NOMO-1 (cell line): ENCODE results near the gene MAP2K5.
A peak's percentile ranks its signal among the peaks of the same experiment; 100 is the strongest.

Experiments
- DNase-seq, 2 experiments: peaks; one replicate each; lab custom pipeline; 2025; ENCODE audit not compliant: unreplicated experiment in 2 of 2; lab: John Stamatoyannopoulos, UW

The MAP2K5 gene

DNA sequence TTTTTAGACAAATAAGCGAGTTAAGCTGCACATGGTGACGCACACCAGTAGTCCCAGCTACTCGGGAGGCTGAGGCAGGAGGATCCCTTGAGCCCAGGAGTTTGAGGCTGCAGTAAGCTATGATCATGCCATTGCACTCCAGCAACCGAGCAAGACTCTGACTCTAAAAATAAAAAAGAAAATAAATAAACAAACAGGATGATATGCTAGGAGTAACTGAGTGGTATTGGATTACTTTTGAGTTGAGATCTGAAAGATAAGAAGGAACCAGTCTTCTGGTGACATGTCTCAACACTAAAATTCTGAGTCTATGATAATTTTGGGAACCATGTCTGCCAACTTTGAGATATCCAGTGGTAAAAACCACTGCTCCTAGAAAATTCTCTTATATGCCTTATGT is 173.7 kb downstream of the MAP2K5 start:
- DNase-seq = no peak

DNA sequence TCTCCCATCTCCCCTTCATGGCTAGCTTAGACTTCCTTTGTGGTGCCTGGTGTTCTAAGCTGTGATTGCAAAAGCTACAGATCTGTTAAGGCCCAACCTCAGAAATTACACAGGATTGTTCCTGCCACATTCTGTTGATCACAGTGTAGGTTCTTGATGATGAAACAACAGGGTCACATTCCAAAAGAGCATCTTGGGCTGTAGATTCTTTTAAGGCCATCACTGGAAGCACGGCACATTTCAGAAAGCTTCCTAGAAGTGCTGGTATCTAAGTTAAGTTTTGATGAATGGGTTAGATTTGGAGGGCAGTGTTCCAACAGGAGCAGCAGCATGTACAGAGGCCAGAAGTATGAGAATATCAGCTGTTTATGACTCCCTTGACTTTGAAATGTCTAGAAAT is 175.3 kb downstream of the MAP2K5 start:
- peak in 1 of 2 experiments; percentile 20 for DNase-seq

DNA sequence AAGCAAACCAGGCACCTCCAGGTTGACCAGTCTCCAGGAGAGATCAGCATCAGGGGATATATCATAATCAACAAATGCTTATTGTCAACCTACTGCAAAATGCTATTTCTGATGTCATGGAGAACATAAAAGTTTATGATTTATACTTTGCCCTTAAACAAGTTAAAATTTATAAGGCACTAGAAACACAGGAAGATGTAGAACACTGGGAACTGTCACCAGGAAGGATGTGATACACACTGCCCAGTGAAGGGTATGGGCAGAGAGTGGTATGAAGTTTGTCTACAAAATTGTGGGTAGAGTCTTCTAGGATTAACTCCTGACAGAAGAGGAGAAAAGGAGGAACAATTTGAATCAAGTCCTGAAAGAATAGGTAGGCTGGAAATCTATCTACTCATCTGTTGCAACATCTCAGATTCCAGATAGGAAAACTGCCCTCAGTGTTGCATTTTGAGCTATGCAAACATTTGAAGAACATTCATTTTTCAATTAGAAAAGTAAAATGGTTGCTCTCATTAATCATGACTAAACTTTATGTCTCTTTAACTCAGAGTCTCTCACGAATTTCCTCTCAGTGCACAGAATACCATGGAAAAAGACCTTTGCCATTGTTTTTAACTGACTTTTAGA is 176.9 kb downstream of the MAP2K5 start:
- DNase-seq = no peak

DNA sequence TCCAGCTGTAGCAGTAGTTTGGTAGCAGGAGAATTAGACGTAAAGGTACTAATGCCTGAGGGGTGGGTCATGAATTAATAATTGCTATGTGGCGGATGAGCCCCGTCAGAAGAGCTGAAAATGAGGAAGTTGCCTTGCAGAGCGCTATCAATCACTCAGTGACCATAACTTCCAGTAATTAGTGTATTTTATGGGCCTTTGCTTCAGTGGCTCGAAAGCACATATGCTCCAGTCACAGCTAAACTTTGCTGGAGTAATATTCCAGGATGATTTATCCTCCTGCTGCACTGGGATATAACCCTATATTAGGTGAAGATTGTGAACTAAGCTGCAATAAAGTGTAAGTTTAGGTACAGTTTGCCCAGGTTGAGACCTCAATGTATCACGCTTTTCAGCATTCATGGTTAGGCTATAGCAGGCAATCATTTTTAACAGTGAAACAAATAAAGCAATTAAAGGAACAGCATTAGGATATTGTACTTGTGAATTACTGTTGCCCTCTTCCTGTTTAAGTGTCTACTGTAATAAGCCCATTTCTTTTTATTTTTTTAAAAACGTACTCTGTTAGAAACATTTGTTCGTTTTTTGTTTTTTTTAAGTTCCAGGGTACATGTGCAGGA is 178.2 kb downstream of the MAP2K5 start:
- DNase-seq = peak; percentile 82 to 91

DNA sequence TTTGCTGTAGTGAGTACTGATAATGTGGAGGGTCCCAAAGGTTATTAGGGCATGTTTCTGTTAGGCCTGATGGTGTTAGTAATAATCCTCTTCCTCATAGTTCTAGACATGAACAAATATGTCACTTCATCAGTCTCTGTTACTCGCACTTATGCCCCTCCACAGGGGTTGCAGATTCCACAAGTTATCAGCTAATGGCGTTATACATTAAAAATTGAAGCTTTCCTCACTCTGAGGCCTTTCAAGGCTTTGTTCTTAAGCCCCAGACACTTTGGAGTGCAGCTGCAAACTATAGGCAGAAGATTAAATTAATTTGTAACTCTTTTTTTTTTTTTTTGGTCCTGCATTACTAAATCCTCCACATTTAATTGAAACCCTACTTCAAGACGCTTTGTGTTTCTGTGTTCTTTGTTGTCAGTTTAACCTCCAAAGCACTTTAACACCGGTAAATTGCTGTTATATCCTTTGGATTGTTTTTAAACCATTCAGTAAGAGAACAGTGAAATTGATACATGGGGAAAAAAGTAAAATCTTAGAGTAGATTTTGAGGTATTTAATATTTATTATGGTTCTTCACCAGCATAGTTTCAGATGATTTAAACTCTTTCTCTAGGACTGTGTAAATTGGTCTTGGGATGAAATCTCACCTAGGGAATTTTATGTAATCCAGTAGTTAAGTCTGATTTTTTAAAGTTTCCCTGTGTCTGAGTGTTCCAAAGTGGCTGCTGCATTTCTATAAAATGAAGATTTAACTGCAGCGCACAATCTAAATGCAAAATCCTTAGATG is 179.7 kb downstream of the MAP2K5 start:
- no peak for DNase-seq

DNA sequence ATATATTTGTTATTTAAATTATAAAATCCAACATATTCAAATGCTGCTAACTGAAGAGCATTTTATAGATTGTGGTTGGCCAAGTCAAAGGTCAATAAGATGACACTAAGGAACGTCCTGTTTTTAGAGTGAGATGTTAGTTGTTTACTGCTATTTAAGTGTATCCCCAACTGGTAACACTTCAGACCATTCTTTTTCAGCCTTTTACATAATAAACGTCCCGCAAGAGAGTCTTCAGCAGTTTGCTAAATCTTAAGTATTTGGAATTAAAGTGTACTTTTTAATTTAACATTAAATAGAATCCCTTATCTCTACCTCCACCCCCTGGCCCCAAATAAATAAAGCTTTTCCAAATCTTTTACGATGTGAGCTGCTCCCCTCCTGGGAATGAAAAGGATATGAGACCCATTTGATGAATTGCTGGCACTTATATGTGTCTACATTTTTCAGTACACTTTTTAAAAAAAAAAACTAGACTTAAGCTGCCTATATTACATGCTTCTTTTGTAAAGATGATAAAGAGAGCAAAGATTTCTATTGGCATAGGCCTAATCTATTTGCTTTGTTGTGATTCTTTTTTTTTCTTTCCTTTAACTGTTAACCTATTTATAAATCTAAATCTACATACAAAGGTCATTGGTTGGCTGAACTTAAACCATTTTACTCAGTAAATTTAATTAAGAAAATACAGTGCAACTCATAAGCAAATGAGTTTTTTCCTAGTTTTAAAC is 181.0 kb downstream of the MAP2K5 start:
- no peak for DNase-seq

DNA sequence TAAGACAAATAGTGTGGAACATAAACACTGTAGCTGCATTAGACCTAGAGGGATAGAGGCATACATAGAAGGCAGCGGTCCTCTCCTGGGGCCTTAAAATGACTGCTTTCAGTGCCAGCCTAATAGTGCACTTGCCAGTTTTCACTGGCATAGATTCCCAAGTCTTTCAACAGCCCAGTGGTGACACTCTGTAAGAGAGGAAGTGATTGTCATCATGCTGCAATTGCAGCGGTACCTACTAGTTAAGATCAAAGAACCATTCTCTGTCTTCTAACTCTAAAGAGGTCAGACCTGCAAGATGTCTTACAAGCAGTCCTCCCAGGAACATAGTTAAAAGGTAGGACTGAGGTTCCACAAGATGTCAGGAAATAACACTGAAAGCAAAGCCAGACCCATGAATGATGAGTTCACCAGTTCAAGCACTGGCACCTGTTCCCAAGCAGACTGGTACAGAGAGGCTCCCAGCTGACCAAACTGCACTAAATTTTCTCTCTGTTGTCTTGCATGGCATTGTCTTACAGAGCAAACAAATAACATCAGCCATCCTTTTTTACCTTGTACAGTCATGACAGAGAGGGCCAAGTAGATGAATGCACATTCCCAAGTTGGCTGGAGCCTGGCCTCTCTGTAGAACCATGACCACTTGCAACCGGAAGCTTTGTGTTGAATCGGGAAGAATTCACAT is 182.3 kb downstream of the MAP2K5 start:
- peak in 1 of 2 experiments; percentile 52 for DNase-seq

DNA sequence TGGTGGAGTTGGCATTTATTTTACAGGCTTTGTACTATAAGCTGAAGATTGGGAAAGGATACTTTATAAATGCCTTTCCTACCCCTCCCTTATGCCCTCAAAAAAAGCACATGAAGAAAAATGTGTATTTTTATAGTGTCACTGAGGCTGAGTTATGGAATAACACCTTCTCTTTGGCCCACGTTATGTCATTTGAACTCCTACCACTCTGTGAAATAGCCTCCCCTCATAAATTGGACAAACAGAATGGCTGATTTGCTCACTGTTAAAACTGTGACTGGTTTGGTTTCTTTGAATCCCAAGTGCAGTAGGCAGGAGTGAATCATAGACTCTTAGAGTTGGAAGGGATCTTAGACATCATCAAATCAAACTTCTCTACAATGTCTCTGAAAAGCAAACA is 187.6 kb downstream of the MAP2K5 start:
- DNase-seq = no peak

DNA sequence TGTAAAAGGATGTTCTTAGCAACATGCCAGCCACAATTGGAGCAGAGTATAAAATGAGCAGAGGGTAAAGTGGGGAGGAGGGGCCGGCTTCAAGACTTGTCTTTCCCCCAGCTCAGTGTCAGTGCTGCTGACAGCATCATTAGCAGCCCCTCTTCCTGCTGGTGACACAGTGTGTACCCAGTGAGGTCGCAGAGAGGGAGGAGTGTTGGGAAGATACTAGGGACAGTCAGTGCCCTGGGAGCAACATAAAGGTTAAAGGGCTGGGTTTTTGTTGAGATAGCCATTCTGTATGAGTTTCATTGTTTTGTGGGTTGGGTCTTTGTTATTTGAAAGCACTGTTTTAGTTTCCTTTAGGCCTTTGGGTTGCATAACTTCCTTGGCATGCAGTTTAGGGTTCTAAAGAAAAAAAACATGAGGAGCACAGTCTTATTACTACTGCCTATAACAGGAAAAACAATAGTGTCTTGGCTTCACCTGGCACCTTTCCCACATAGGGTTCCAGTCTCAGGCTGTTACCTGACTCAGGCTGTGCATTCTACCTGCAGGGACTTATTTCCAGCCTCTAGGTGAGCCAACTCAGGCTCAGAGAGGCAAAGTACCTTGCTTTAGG is 188.7 kb downstream of the MAP2K5 start:
- DNase-seq = no peak

DNA sequence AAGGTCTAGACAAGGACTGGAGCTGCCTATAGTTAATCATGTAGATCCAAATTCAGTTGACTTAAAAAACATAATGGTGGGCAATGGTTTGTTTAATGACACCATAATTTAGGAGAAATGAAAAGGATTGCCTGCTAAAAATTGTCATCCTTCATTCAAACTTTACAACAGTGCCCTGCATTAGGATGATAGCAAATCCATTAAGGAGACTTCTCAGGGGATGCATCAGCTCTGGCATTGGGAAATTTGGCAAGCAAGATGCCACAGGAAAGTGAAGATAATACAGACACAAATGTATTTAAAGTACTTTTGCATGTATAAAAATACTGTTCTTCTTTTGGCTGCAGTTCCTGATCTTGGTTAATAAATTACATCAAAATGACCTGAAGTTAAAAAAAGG is 189.7 kb downstream of the MAP2K5 start:
- no peak for DNase-seq

DNA sequence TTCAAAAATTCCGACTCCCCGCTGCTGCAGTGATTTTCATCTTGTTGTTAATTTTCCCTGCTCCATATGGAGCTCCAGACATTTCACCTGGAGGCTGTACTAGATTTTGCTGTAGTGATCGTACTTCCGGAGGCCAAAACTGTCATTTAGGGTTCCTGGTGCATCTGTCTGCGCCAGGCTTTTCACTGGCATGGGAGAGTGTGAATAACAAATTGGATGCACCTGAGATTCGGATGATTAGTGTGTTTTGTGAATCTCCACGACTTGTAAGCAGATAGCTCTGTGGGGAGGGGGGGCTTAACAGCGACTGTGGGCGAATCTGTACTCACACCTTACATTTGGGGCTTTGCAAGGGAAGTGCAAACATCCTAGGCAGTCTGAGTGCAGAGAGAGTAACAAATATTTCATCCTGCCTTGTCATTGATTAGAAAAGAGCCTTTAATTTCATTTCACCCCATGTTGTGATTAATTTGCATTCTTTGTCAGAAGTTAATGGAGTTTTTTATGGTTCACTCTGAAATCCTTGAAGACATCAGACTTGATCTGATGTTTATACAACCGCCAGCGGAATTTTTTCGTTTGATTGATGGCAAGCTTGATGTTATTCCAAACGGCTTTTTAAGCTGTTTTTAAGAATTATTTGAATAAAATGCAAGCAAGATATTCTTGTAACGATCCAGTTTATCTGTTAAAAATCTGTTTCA is 190.3 kb downstream of the MAP2K5 start:
- DNase-seq = no peak

DNA sequence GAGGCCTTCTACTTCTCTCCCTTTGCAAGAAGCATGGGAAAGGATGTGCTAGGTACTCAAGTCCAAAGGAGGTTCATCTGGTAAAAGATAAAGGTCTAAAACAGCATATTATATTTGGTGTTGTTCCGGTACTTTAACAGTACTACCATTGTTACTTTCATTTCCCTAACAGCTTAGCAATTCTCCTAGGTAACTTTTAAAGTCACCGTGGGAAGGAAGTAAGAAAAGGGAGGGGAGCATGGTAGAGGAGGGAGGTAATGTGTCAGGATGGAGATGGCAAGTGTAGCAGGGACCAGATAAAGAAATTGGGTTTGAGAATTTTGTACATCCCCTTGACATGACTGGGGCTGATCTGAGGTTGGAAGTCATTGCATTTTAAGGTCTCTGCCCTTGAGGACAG is 193.4 kb downstream of the MAP2K5 start:
- peak; percentile 26 to 68 for DNase-seq

DNA sequence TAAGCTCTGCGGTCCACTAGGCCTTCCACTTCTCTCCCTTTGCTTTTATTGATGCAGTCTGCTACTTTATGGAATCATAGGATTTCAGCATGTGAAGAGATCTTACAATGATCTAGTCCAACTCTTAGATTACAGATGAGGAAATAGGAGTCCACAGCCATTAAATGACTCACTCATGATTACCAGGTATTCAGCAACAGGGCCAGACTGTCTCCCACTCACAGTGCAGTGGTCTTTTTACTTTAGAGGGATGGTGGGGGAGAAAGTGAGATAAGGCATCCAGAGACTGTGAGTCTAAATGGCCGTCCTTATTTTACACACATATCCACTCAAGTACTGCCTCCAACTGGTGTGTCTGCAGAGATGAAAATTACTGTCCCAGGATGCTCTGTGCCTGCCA is 194.3 kb downstream of the MAP2K5 start:
- peak in 1 of 2 experiments; percentile 36 for DNase-seq

DNA sequence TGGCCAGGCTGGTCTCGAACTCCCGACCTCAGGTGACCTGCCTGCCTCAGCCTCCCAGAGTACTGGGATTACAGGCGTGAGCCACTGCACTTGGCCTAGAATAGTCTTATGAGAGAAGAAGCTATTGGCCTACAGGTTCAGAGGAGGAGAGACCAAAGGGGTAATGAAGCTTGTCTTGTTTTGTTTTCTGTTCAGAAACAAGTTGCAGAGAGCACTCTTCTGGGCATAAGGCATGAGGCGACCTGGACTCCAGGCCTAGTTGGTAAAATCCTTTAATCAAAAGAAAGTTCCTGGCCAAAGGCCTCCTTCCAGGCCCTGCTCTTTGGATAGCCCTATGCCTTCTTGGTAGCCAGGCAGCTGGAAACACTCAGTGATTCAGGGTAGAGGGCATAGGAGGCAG is 195.6 kb downstream of the MAP2K5 start:
- no peak for DNase-seq

DNA sequence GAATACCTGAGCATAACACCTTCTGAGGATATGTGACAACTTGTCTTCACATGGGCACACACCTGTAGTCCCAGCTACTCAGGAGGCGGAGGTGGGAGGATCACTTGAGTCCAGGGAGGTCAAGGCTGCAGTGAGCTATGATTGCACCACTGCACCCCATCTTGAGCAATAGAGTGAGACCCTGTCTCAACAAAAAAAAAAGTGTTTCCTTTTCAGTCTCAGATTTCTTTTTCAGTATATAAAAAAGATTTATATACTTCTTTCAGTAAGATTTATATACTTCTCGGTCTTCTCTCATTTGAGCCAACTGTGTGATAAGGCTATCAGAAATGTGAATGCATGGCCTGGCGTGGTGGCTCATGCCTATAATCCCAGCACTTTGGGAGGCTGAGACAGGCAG is 197.9 kb downstream of the MAP2K5 start:
- DNase-seq = no peak

DNA sequence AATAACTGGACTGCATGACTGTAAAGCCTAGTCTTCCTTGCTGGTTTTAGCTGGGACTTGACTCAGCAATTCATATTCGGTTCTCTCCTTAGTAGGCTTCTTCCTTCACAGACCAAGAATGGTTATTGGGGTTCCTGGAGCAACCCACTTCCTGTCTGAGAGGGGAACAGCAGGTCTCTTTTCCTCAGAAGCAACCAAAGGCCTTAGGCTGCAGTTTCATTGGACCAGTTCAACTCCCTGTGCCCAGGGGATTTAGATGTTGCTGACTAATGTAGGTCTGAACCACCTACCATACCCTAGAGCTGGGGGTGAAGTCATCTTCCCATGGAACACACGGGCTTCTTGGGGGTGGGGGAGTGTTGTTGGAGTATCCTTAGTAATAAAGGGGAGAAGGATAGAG is 198.8 kb downstream of the MAP2K5 start:
- DNase-seq = no peak

DNA sequence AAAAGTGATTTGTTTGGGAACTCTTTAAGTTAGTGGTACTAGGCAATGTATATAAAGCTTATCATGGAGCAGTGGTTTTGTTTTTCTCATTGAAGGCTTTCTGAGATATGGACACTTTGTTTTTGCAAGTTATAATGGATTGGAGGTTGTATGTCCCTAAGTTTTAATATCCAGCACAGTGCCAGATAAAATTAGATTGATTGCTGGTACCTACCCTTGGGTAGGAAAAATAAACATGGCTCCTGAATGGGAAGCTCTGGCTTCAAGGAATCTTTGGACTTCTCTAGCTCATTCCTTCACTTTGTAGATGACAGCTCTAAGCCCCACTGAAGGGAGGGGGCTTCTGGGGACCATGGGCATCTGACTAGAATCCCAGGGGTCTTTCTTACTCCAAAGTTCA is 201.1 kb downstream of the MAP2K5 start:
- DNase-seq = no peak

DNA sequence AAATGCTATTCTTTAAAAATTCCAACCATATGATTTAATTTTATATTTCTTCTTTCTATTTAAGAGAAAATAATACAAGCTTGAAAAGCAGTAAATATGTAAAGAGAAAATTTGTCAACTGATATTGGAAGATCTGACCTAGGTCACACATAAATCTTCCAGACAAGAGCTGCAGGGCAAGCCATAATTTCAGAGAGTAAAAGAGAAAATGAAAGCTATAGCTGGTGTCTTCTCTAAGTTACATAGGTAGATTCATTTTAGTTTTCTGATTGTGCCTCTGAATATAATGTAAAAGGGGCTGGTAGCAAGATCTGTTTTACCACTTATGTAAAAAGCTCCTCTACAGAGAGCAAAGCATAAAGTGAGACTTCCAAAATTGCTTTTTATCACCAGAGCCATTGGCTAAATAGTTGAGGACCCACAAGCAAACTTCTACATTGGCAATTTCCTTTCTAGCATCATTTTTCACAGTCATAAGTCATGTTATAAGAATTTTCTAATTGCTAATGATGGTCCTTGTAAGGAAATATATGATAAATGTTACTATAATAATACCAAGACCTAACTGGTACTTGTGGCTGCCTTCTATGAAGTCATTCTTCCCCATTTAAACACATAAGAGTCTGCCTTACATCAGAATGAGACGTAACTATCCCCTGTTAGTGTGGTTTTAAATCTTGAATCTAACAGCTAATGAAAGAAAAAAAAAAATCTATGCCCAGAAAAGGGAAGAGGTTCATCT is 202.0 kb downstream of the MAP2K5 start:
- peak in 1 of 2 experiments; percentile 63 for DNase-seq
